Stimulated activated CD8-positive, alpha-beta memory T cell treated with anti-CD3 and anti-CD28 coated beads, Interleukin-12 subunit alpha, Interleukin-12 subunit beta, amount 100 ng/mL, for 1 hour (primary cell): ENCODE results near the gene MYLK.
"Not testable (repeated sequence)": the region's sequence is repeated elsewhere in the genome, so short reads cannot be mapped to it uniquely, and the experiment has no call there.

ENCODE experiments used
- DNase-seq: peaks from one replicate; pipeline ENCODE4 v3.0.0-alpha.2; 2020; ENCODE audit warnings: low read depth

Gene MYLK

GRCh38 chr3:123723522-123724168, 160.5 kb downstream of the MYLK start:
- DNase-seq: peak; percentile 12

DNA sequence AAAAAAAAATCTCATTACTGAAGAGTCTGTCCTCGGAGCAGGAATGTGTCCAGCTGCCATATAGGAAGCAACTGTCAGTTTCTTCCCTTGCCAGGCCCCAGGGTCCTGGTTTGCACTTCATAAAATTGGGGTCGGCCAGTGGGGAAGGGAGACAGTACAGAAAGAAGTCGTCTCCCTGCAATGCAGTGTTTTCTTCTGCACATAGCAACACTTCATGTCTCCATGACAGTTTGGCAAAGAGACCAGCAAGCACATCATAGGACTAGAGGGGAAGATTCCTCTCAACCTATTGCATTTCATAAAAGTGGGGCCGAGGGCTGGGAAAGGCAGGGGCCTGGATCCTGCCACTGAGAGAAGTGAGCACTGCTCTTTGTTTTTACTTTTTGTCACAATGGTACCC, 161.1 kb downstream of the MYLK start:
- no peak for DNase-seq

DNA sequence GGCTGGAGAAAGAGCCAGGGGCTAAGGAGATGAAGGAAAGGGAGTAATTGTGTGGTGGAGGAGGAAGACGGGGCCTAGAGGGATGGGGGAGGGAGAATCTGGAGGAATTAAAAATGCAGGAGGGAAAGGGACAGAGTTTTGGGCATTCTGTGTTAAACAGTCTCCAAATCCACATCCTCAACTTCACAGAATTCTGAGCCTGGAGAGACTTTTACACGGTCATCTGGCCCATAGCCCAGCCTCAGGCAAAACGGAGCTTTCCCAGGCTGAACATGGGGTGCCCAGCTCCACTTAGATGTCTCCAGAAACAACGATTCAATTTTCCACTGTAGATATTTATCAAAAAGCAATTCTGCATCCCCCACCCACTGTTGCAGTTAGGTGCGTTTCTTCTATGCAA, 161.7 kb downstream of the MYLK start:
- no peak for DNase-seq

- DNase-seq: no peak
These were observed 162.1 kb downstream of the MYLK start for GRCh38 chr3:123722021-123722420.

DNA sequence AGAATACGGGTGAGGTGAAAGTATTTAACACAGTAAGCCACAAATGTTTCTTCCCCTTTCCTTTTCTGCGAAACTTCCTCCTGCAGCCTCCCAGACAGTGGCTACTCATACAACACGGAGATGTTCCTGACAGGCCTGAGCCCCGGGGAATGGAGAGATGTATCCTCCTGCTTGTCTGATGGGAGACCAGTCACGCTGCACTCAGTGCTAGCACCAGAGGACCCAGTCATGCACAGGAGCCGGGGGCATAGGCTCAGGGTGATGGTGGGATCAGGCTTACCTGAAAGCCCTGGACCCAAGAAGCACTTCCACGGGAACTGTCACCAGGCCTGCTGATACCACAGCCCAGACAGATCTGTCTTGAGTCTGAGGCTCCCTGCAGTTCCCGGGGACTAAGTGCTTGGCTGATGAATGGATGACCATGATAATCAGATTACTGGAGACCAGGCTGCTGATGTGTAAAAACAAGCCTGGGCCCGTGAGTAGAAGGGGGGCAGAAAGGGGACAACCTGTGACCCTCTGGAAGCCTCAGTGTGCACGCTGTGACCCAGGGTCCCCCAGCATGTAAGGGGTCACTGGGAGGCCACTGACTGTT, 162.9 kb downstream of the MYLK start:
- not testable (repeated sequence) for DNase-seq

- DNase-seq: no peak
These were observed 163.5 kb downstream of the MYLK start for GRCh38 chr3:123720638-123721037.

DNA sequence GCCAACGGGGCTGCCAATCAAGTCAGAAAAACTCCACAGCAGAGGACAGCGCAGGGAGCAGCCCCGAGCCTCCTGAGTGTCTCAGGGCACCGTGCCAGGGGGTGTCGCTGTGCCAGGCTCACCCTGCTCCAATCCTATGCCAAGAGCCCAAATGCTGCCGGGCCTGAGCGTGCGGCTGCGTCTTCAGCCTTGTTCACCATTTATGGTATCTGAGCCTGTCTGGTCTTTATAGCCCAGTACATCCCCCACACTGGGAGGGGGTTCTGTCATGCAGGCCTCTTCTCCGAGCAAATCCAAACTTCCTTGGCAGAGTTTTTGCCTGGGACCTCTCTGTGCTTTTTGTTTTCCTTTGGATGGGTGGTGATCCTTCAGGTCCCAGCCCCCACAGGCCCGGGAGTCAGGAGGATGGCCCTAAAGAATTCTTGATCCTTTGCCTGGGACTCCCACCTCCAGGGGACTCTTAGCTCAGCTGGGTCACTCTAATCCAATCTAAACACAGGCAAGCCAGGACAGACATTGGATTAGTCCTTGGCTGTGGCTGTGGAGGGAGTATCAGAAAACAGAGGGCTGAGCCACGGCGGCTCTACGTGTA, 164.2 kb downstream of the MYLK start:
- DNase-seq: no peak

DNA sequence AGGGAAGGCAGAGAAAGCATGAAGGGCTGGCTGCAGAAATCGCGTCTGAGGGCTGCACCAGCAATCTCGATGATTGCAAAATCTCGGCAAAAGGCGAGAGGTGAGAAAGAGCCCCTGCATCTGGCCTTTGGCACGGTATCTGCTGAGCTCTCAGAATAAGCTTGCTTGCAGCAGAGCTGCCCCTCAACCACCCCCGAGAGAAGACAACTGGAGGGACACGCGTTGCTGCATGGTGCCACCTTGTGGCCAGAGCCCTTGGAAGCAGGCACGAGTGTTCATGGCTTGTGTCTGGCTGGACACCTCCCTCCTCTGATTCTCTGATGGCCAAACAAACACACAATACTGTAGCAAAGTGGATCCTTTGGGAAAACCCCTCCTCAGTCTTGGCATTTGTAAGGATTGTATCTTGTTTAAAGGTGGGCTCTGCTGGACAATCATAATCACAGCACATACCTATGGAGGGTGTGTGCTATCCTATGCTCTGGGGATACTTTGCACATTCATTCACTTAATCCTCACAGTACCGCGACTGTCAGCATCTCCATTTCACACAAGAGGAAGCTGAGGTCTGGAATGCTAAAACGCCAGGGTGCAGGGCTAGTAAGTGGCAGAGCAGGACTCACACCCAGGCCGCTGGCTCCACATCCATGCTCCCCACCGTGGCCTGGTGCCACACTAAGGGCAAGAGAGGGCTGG, 164.9 kb downstream of the MYLK start:
- DNase-seq: not testable (repeated sequence)

- no peak for DNase-seq
These were observed 166.0 kb downstream of the MYLK start for GRCh38 chr3:123718108-123718507.

DNA sequence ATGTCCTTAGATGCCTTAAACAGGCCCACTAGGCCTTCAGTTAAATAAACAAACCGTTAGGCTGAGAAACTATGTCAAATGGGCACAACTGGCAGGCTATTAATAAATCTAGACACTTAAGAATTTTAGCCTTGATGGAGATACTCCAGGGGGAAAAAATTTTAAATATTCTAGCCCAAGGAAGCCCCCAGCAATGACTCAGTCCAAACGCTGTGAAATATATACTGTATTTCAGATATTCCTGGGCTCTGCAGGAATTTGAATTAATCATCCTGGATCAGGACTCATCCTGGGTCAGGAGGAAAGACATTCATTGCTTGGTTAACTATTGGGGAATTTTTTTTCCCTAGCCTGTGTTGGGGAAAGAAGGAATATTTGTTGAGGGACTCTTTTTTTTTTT, 166.7 kb downstream of the MYLK start:
- not testable (repeated sequence) for DNase-seq

DNA sequence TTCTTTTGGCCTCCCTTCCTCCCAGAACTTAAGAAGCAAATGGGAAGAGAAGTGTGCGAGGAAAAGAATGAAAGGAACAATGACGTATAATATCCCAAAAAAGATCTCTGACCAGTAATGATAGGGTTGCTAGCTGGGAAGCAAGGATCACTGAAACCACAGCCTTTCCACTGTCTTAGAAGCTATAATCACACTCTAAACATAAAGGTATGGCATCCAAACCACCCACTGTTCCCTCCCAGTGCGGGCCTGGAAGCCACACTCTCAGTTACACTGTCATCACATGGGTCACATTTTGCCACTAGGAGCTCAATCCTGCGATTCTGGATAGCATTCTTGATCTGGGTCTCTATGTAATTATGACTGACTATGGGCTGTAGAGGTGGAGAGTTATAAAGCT, 167.7 kb downstream of the MYLK start:
- no peak for DNase-seq

GRCh38 chr3:123713211-123713610, 170.9 kb downstream of the MYLK start:
- DNase-seq: no peak

- DNase-seq: no peak
These were observed 171.9 kb downstream of the MYLK start for GRCh38 chr3:123712077-123712860.

DNA sequence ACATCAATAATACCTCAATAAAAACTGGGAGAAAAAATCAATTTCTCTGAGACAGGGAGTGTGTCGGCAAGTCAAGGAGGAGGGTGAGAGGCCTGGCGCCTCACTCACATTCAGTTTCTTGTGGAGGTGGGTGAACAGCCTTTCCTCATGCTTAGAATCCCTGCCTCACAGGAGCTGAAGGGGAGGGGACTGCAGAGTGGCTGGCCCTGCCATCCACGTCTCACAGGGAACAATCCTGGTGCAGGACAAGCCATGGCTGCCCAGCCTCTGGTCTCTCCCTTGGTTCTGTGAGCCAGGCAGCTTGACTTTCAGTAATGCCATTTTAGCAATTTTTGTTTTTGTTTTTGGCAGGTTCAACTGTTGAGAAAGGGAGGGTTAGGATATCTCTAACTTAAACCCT, 172.8 kb downstream of the MYLK start:
- no peak for DNase-seq

DNA sequence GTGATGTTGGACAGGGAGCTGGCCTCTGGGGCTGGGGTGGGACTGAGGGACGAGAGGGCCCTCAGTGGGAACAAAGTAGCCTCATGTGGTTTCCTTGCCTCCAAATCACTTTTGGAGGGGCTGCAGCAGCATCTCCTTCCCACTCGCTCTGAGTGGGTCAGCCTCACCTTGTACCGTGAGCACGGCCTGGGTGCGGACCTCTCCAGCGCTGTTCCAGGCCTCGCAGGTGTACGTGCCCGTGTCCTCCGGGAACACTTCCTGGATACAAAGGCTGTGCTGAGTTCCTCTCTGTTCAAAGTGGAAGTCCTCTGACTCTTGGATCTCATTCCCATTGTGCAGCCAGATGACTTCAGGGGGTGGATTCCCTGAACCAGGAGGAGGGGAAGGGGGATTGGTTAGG, 175.6 kb downstream of the MYLK start:
- DNase-seq: no peak

DNA sequence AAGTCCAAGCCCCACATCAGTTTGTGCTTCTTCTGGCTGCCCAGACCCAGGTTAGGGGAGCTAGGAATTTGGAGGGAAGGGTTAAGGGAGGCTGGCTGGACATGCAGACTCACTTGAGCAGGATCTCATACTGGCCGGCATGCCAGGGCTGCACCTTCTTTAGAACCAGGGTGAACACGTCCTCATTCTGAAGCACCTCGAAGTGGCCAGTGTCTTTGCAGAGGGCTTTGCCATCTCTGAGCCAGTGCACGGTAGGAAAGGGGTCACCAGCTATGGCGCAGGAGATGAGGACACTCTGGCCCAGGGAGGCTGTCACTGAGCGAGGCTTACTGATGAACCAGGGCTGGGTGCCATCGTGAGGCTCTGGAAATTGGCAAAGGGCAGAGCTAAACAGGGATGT, 176.5 kb downstream of the MYLK start:
- DNase-seq: not testable (repeated sequence)

GRCh38 chr3:123706871-123707270, 177.3 kb downstream of the MYLK start:
- no peak for DNase-seq

DNA sequence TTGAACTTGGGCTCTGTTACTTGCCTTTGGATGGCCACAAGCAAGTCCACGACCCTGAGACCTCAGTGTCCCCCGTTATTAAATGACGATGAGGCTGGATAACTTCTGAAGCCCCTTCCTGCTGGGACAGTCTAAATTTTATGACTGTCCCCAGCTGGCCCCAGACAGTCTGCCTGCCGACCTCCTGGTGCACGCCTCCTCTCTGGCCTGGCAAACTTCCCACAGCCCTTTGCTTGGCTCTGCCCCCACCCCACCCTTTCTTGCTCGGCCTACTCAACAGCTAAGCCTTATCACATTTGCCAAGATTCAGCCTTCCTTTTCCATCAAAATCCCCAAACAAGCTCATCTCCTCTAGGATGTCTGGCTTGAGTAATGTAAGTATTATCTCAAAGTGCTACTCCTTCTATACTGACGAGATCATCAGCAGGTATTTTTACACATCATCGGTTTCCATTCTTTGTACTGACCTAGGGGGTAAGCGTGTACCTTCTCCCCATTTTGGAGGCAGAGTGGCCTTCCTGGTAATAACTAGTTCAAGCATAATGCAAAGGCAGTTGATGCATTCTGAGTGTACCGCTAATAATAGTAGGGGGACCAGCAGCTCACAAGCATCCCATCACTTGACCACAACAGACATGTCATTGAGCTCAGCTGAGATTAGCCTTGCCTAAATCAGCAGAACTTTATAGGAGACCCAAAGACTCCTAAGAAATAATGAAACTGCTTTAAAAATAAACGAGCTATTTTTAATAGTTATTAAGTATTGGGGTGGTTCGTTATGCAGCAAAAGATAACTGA, 178.4 kb downstream of the MYLK start:
- no peak for DNase-seq

- not testable (repeated sequence) for DNase-seq
These were observed 180.5 kb downstream of the MYLK start for GRCh38 chr3:123703663-123704062.

GRCh38 chr3:123702720-123703119, 181.4 kb downstream of the MYLK start:
- no peak for DNase-seq

GRCh38 chr3:123702057-123702456, 182.1 kb downstream of the MYLK start:
- DNase-seq: not testable (repeated sequence)
